ENCODE results near the gene LAMB1. TPM values are rescaled to one million over a fixed set of nuclear protein-coding genes. Genes with fewer than 3 reads are reported as not detected.
A peak's percentile ranks its signal among the peaks of the same experiment; 100 is the strongest.

The LAMB1 gene
- 170 and 220 TPM in 2 replicates for total RNA-seq

DNA sequence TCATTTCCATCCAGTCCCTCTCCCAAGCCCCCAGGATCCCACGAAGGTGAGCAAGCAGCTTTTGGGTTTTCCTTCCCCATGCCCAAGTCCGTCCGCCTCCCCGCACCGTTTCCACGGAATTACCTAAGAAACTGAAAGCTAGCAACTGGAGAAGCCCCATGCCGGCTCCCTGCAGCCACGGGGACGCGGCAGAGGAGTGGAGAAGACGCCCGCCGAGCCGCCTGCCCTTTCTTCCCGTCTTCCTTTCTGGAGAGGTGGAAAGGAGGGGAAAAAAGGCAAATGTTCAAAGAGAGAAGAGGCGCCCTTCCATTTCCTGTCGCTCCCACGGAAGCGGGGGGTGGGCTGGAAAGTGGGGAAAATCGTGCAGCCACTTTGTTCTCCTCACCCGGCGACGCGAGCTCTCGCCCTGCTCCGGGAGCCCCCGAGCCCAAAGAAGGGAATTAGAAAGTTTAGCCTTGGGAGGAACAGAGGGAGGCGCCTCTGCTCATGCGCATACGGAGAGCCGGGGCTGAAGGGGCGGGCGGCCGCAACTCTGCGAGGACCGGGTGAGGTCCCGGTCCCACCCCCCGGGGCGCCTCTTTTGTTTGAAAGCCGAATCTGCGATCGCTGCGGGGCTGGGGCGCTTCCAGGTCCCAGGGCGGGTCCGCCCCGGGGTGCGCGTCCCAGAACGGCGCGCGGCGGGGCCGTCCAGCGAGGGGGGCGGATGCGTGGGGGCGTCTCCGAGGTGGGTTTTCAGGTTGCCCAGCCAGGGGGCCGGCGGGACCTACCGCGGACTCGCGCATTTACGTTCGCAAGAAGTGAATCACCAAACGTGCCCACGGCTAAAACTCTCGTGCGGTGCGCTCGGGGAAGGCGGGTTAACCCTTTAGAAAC is at the start of gene LAMB1:
TSS of gene LAMB1 (minus strand) at position 436 of the 873 bp plus-strand sequence. CDS start at position 160, 276 bp downstream.
- TF ChIP-seq, protein P1, sequence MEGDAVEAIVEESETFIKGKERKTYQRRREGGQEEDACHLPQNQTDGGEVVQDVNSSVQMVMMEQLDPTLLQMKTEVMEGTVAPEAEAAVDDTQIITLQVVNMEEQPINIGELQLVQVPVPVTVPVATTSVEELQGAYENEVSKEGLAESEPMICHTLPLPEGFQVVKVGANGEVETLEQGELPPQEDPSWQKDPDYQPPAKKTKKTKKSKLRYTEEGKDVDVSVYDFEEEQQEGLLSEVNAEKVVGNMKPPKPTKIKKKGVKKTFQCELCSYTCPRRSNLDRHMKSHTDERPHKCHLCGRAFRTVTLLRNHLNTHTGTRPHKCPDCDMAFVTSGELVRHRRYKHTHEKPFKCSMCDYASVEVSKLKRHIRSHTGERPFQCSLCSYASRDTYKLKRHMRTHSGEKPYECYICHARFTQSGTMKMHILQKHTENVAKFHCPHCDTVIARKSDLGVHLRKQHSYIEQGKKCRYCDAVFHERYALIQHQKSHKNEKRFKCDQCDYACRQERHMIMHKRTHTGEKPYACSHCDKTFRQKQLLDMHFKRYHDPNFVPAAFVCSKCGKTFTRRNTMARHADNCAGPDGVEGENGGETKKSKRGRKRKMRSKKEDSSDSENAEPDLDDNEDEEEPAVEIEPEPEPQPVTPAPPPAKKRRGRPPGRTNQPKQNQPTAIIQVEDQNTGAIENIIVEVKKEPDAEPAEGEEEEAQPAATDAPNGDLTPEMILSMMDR (conservative IDR thresholded peaks at IDR 0.05; ENCODE audit: low read depth, low read length), result no peak
- peak within 1 kb of the TSS; percentile 85 for H3K4me3 ChIP-seq (ENCODE audit: low read depth, low read length)
- DNase-seq (ENCODE audit: low read depth), result no peak

DNA sequence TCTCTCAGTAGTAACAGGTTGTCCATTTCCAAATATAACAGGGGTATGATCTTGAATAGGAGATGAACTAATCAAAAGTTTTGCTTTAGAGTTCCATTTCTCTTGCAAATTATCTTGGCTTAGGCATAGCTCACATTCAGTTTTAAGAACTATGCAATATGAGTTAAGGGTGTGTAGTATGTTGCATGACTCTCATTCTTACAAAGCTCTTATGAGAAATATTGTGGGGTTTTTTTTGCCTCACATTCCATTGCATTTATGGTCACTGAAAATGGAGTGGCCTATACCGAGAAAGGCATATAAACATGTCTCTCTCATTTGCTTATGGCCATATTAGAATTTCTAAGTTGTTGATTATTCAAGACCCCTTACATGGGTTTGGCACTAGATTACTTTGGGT is 48.5 kb upstream of the LAMB1 start:
- TF ChIP-seq, protein P1 (conservative IDR thresholded peaks at IDR 0.05; ENCODE audit: low read depth, low read length), result no peak
- no peak overlapping the region for H3K4me3 ChIP-seq (ENCODE audit: low read depth, low read length)
- no peak for DNase-seq (ENCODE audit: low read depth)

DNA sequence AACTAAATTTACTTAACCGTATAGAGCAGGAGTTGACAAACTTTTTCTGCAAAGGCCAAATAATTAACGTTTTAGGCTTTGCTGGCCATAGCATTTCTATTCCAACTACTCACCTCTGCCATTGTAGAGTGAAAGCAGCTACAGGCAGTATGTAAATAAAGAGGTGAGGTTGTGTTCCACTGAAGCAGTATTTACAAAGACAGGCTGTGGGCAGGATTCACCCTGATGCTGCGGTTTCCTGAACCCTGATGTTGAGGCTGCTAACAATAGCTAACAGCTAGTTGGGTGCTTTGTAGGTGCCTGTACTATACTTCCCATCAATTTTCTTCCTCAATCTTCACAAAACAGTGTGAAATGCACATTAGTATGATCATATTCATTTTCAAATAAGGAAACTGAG is 47.0 kb upstream of the LAMB1 start:
- no peak for DNase-seq (ENCODE audit: low read depth)
- no peak overlapping the region for H3K4me3 ChIP-seq (ENCODE audit: low read depth, low read length)
- TF ChIP-seq, protein P1 (conservative IDR thresholded peaks at IDR 0.05; ENCODE audit: low read depth, low read length), result no peak

DNA sequence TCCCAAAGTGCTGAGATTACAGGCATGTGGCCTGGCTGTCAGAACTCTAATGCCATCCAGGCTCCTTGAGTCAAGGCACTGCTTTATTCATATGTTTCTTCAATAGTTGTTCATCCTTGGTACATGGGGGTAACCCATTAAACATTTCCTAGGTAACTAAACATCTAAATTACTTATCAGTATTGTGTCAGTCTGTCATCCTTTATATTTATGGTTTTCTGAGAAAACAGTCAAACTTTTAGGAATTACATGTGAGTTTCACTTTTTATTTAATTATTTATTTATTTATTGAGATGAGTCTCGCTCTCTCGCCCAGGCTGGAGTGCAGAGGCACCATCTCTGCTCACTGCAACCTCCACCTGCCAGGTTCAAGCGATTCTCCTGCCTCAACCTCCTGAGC is 45.5 kb upstream of the LAMB1 start:
- TF ChIP-seq, protein P1 (conservative IDR thresholded peaks at IDR 0.05; ENCODE audit: low read depth, low read length), result no peak
- no peak for DNase-seq (ENCODE audit: low read depth)
- H3K4me3 ChIP-seq (ENCODE audit: low read depth, low read length), result no peak overlapping the region

DNA sequence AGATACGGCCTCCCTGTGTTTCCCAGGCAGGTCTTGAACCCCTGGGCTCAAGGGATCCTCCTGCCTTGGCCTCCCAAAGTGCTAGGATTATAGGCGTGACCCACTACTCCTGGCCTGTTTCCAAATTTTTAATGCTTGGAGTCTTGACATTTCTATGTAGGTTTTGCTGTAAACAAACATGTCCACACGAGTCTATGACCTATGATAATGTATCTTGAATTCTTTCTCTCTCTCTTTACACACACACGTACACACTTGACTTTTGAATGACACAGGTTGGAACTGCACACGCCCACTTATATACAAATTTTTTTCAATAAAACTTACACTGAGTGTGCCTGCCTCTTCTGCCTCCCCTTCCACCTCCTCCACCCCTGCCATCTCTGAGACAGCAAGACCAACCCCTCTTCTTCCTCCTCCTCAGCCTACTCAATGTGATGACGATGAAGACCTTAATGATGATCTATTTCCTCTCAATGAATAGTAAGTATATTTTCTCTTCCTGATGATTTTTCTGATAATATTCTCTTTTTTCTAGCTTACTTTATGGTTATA is 44.1 kb upstream of the LAMB1 start:
- TF ChIP-seq, protein P1 (conservative IDR thresholded peaks at IDR 0.05; ENCODE audit: low read depth, low read length), result no peak
- DNase-seq (ENCODE audit: low read depth), result no peak
- H3K4me3 ChIP-seq (ENCODE audit: low read depth, low read length), result no peak overlapping the region

DNA sequence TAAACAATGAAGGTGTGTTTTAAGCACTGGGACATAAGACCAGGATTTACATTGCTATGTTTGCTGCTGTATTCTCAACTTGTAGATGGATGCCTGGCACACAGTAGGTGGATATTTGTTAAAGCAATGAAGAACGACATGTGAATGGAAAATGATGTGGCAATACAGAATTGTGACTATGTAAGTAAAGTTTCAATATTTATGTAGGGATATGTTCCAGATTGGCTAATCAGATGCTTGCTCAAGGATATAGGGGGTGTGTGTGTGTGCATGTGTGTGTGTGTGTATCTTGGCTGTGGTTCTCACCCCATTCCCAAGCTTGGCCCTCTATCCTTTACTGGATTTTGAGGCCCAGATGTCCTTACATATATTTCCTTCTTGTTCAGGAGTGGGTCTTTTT is 42.7 kb upstream of the LAMB1 start:
- TF ChIP-seq, protein P1 (conservative IDR thresholded peaks at IDR 0.05; ENCODE audit: low read depth, low read length), result no peak
- no peak for DNase-seq (ENCODE audit: low read depth)
- no peak overlapping the region for H3K4me3 ChIP-seq (ENCODE audit: low read depth, low read length)

Measured in epithelial cell of proximal tubule (primary cell).